C4-2B (cell line): Measurements from ENCODE around the gene MTPN.

ENCODE experiments used
- H3K27ac ChIP-seq: fragments of 450-650 bp; 2 replicates; pipeline ENCODE4 v1.5.1; 2017
- ZFX ChIP-seq: fragments of 450-650 bp; IDR thresholded peaks from 2 replicates; pipeline ENCODE4 v1.6.1; 2017
- TF ChIP-seq, protein P1 (sequence below): fragments of 450-650 bp; conservative IDR thresholded peaks from 2 replicates; pipeline ENCODE4 v1.5.1; 2017; ENCODE audit warnings: mild to moderate bottlenecking

MTPN gene

DNA sequence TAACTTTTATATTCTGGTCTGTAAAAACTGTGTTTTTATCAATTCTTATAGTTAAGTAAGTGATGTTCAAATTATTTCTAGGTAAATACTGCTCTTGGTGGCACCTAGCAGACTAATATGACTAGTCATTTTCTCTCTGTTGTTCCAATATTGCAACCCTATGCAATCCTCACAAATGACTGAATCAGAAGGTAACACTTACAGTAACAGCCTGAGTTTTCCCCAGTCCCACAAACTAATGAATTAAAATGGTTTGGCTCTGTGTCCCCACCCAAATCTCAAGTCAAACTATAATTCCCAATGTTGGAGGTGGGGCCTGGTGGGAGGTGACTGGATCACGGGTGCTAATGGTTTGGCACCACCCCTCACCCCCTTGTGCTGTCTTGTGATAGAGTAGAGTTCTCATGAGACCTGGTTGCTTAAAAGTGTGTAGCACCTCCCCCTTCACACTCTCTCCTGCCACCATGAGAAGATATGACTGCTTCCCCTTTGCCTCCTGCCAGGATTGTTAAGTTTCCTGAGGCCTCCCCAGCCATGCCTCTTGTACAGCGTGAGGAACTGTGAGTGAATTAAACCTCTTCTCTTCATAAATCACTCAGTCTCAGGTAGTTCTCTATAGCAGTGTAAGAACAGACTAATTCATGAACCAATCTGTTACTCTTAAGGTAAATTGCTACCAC is 43.5 kb downstream of the MTPN start:
- TF ChIP-seq ZFX, result no peak
- TF ChIP-seq, protein P1, sequence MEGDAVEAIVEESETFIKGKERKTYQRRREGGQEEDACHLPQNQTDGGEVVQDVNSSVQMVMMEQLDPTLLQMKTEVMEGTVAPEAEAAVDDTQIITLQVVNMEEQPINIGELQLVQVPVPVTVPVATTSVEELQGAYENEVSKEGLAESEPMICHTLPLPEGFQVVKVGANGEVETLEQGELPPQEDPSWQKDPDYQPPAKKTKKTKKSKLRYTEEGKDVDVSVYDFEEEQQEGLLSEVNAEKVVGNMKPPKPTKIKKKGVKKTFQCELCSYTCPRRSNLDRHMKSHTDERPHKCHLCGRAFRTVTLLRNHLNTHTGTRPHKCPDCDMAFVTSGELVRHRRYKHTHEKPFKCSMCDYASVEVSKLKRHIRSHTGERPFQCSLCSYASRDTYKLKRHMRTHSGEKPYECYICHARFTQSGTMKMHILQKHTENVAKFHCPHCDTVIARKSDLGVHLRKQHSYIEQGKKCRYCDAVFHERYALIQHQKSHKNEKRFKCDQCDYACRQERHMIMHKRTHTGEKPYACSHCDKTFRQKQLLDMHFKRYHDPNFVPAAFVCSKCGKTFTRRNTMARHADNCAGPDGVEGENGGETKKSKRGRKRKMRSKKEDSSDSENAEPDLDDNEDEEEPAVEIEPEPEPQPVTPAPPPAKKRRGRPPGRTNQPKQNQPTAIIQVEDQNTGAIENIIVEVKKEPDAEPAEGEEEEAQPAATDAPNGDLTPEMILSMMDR, result no peak
- peak overlapping the region; percentile 39 for H3K27ac ChIP-seq

DNA sequence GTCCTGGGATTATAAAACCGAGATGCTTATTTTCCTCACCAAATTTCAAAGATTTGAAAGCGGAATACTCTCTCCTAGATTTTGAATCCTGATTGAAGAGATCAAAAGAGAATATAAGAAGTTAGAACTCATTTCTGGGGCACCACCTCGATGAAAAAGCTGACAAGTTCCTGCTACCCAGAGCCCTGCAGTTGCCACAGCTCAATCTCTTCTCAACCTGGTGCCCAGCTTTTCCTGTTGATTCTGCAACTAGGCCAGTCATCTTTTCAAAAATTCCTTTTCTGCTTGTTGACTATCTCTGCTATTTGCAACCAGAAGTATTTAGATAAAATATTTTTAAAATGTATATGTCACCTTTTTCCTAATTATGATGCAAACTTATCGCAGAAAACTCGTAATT is 45.0 kb downstream of the MTPN start:
- H3K27ac ChIP-seq, result no peak overlapping the region

DNA sequence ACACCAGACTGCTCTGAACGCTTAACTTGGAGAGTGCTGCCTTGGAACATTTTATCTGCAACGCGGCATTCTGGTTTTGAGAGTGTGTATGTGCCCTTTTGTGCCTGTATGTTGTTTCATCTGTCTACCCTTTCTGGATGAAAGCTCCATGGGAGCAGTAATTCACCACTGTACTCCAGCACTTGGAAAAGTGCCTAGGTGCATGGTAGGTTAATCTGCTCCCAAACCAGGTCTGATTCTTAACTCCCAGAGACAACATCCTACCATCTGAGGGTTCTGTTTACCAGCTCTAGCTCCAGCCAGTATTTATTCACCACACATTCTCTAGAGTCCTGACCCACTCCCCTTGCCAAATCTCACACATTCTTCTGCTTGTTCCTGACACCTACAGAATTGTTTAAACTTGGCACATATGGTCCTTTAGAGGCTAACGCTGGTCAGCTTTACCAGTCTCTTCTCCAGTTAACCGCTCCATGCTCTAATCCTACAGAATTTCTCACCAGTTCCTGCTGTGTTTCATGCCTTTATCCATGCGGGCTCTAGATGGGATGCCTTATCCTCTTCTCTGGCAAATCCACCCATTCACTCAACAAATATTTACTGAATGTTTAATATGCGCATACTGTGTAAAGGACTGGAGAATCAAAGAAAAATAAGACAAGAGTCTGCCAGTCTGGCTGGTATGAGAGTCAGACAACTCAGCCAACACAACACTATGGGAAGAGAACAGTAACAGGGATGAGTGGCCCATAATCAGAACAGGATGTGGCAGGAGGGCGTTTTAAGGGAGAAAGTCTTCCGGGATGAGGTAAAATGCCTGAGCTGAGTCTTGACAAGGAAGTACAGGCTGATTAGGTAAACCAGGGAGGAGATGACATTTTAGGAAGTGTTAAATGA is 46.3 kb downstream of the MTPN start:
- H3K27ac ChIP-seq, result peak overlapping the region; percentile 50; the same call in 1 of the 2 replicates

More for the DNA sequence above, 45.0 kb downstream of the MTPN start:
- TF ChIP-seq ZFX, result no peak
- TF ChIP-seq, protein P1, result no peak

DNA sequence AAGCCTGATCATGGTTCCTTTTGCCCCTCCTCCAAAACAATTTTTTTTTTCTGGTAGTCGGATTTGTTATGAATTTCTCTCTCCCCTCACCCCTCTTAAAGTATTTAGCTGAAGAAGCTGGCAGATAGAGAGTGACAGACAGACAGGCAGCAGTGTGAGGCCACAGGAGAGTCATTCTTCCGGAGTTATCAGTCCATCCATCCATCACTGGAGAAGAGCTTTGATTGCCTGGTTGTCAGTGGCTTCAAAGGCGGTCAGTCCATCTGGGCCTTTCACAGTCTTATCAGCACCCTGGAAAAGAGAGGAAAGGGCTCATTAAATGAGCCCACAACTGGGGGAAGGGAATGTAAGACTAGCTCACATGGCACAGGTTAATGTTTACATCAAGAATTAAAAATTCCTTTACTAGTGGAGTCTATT is 47.4 kb downstream of the MTPN start:
- TF ChIP-seq ZFX, result no peak
- TF ChIP-seq, protein P1, result no peak
- no peak overlapping the region for H3K27ac ChIP-seq

More for the DNA sequence above, 46.3 kb downstream of the MTPN start:
- TF ChIP-seq, protein P1, result no peak
- no peak for TF ChIP-seq ZFX

DNA sequence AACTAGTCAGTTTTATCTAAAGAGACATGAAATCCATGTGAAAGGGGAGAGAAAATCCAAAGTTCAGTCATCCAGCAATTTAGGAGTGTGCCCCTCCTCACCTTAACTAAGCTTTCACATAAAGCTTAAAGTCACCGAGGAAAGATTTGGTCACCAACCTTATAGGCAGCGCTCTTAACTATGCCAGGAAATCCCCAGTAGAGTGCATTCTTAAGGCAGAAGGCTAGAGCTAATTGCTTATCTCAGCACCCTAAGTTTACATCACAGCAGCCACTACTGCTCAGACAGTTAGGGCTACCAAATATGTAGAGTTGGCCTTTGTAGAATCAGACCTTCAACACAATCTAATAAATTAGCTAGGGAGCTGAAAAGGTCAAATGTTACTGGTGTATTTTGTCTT is 47.9 kb downstream of the MTPN start:
- TF ChIP-seq, protein P1, result no peak
- H3K27ac ChIP-seq, result no peak overlapping the region

DNA sequence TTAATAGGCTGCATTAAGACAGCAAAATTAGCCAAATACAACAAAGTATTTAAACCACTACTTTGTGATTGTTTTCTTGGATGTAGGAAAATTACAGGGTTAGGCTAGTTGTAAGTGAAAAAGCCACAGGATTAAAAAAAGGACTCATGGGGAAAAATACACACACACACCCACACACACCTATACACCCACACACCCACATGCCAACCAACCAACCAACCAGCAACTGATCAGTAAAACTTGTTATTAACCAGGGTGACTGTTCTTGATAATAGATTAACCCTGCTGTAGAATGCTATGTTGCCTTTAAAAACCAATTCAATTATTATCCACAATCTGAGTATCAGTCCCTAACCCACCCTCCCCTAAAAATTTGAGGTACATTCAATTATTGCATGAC is 49.0 kb downstream of the MTPN start:
- H3K27ac ChIP-seq, result no peak overlapping the region
- no peak for TF ChIP-seq ZFX
- TF ChIP-seq, protein P1, result no peak

DNA sequence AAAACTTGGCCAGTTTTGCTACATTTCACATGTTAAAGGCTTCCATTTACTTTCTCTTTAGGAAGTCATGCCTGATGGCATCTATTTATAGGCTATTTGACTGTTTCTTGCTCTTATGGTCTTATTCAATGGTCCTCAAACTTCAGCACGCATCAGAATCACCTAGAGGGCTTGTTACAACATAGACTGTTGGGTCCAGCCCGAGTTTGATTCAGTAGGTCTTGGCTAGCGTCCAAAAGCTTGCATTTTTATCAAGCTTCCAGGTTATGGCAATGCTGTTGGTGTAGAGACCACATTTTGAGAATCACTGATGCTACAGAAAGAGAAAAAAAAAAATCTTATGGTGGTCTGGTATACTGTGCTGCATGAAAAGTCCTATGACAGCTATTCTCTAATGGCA is 51.9 kb downstream of the MTPN start:
- no peak overlapping the region for H3K27ac ChIP-seq
- TF ChIP-seq ZFX, result no peak
- TF ChIP-seq, protein P1, result no peak
